Stimulated activated CD8-positive, alpha-beta memory T cell treated with anti-CD3 and anti-CD28 coated beads, Interleukin-15, amount 100 ng/mL, for 24 hours (primary cell): ENCODE measurements around the gene MTCH1.

Source experiments
- DNase-seq: peaks from one replicate; pipeline ENCODE4 v3.0.0-alpha.2; 2020; ENCODE audit warnings: low read depth

The MTCH1 gene

GRCh38 chr6:36985808-36986703, at the start of gene MTCH1:
MTCH1 (minus strand) TSS chr6:36986196; CDS start chr6:36986173, 23 bp downstream.
- peak; percentile 82 for DNase-seq

- DNase-seq = no peak
Observed at GRCh38 chr6:37033819-37034795, 48.1 kb upstream of the MTCH1 start.

GRCh38 chr6:37033255-37033654, 47.3 kb upstream of the MTCH1 start:
- DNase-seq = no peak

- DNase-seq = no peak
Observed at GRCh38 chr6:37032239-37032638, 46.2 kb upstream of the MTCH1 start.

- DNase-seq = no peak
Observed at GRCh38 chr6:37030599-37030998, 44.6 kb upstream of the MTCH1 start.

- no peak for DNase-seq
Observed at GRCh38 chr6:37029249-37029971, 43.4 kb upstream of the MTCH1 start.

- no peak for DNase-seq
Observed at GRCh38 chr6:37027811-37028469, 41.9 kb upstream of the MTCH1 start.

GRCh38 chr6:37027036-37027720, 41.2 kb upstream of the MTCH1 start:
- no peak for DNase-seq

- DNase-seq = no peak
Observed at GRCh38 chr6:37025621-37026466, 39.8 kb upstream of the MTCH1 start.

GRCh38 chr6:37024656-37025337, 38.8 kb upstream of the MTCH1 start:
- no peak for DNase-seq

- DNase-seq = no peak
Observed at GRCh38 chr6:37022135-37022863, 36.3 kb upstream of the MTCH1 start.

GRCh38 chr6:37021356-37022129, 35.5 kb upstream of the MTCH1 start:
- DNase-seq = no peak

GRCh38 chr6:37020812-37021211, 34.8 kb upstream of the MTCH1 start:
- no peak for DNase-seq

GRCh38 chr6:37020381-37020780, 34.4 kb upstream of the MTCH1 start:
- DNase-seq = no peak

- DNase-seq = no peak
Observed at GRCh38 chr6:37019065-37019450, 33.1 kb upstream of the MTCH1 start.

GRCh38 chr6:37018198-37019064, 32.4 kb upstream of the MTCH1 start:
- peak; percentile 47 for DNase-seq
